Sigmoid colon (tissue), 4 donors: ENCODE results near the gene CCND3.

ENCODE experiments used
- CTCF ChIP-seq, 4 experiments: fragments of 450-650 bp in 3 of 4; fragments of 200-600 bp in 1 of 4; IDR thresholded peaks; one replicate each; pipeline ENCODE4 v1.5.1; 2016 to 2019; ENCODE audit warnings: antibody characterized with exemption in 4 of 4, mild to moderate bottlenecking in 3 of 4, moderate library complexity in 2 of 4
- EP300 ChIP-seq, 4 donors: sonication (generic); formaldehyde crosslinking; IDR thresholded peaks; one replicate each; pipeline ENCODE4 v1.6.1; 2017; ENCODE audit warnings: antibody characterized with exemption in 4 of 4
- POLR2A ChIP-seq, 2 donors: fragments of 450-650 bp; IDR thresholded peaks; one replicate each; pipeline ENCODE4 v1.6.1; 2016; ENCODE audit warnings: antibody characterized with exemption in 2 of 2, mild to moderate bottlenecking in 2 of 2, moderate library complexity in 2 of 2

- TF ChIP-seq CTCF (IDR thresholded peaks at IDR 0.05) = no peak
- no peak for TF ChIP-seq EP300 (IDR thresholded peaks at IDR 0.05)
- no peak for TF ChIP-seq POLR2A (IDR thresholded peaks at IDR 0.05)
Observed at GRCh38 chr6:41885930-41886329, 55.7 kb downstream of the CCND3 start.
